A549 (cell line): ENCODE results near the gene AUTS2. TPM values are rescaled to one million over a fixed set of nuclear protein-coding genes. Genes with fewer than 3 reads are reported as not detected.
"Not testable (repeated sequence)": the region's sequence is repeated elsewhere in the genome, so short reads cannot be mapped to it uniquely, and the experiment has no call there.

Source experiments
- ATAC-seq, 2 experiments: fragments of 200-7000 bp in 1 of 2; fragments of >200 bp in 1 of 2; cut with Nextera tagmentation in 1 of 2; cut with Tn5 transposase in 1 of 2; 3 replicates each; pipeline versions ENCODE4 v1.8.0 to v1.9.1; 2018 to 2020; ENCODE audit warnings: mild to moderate bottlenecking in 1 of 2, moderate library complexity in 1 of 2
- CTCF ChIA-PET: fragments of 300-600 bp; sonication (Branson Sonifier 250); formaldehyde crosslinking; extraction: SDS; loops from one replicate; lab custom pipeline; 2021; ENCODE audit warnings: antibody characterized with exemption, inconsistent platforms; lab: Yijun Ruan, JAX
- POLR2A ChIA-PET: fragments of 350-600 bp; formaldehyde crosslinking; extraction: SDS; loops from one replicate; lab custom pipeline; 2021; ENCODE audit warnings: antibody characterized with exemption, inconsistent platforms; lab: Yijun Ruan, JAX
- DNase-seq, 2 experiments: peaks; one replicate each; pipeline versions ENCODE4 v3.0.0 to v3.0.0-alpha.2; 2011 to 2016; ENCODE audit warnings: low read depth in 1 of 2, low spot score in 1 of 2
- FAIRE-seq: peaks from 2 replicates; lab custom pipeline; 2011; peaks lifted over from hg19 to GRCh38; lab: Jason Lieb, UNC
- H3K27ac ChIP-seq, 2 experiments: fragments of >200 bp; sonication (Bioruptor Twin); formaldehyde crosslinking; 3 replicates each; pipeline ENCODE4 v1.5.1; 2016 to 2017
- H3K4me1 ChIP-seq: fragments of >200 bp; sonication (Bioruptor Twin); formaldehyde crosslinking; 3 replicates; pipeline ENCODE4 v1.6.1; 2016
- H3K4me2 ChIP-seq: fragments of >200 bp; sonication (Bioruptor Twin); formaldehyde crosslinking; 3 replicates; pipeline ENCODE4 v1.6.1; 2016
- H3K4me3 ChIP-seq: fragments of >200 bp; sonication (Bioruptor Twin); formaldehyde crosslinking; 3 replicates; pipeline ENCODE4 v1.5.1; 2016
- H3K9me3 ChIP-seq: fragments of >200 bp; sonication (Bioruptor Twin); formaldehyde crosslinking; 3 replicates; pipeline ENCODE4 v1.6.1; 2016
- HOXB13 ChIP-seq: fragments of 250-450 bp; sonication (Bioruptor Pico); IDR thresholded peaks from 2 replicates; pipeline ENCODE4 v1.5.0; 2020; ENCODE audit warnings: low read depth, mild to moderate bottlenecking, moderate library complexity
- JUNB ChIP-seq: fragments of >200 bp; sonication (Bioruptor Twin); formaldehyde crosslinking; IDR thresholded peaks from 2 replicates; pipeline ENCODE4 v1.6.1; 2016
- KDM1A ChIP-seq: fragments of 200-600 bp; sonication (generic); IDR thresholded peaks from 2 replicates; pipeline ENCODE4 v1.6.1; 2016; ENCODE audit warnings: low read depth, mild to moderate bottlenecking
- MAFK ChIP-seq: fragments of 450-650 bp; IDR thresholded peaks from 2 replicates; pipeline ENCODE4 v1.6.1; 2014; ENCODE audit not compliant: partially characterized antibody
- MYC ChIP-seq: IDR thresholded peaks from 2 replicates; pipeline ENCODE4 v1.6.1; 2012; ENCODE audit warnings: mild to moderate bottlenecking, inconsistent platforms, low read length, improper control_type of control experiment, borderline replicate concordance
- RAD21 ChIP-seq, 2 experiments: fragments of >200 bp in 1 of 2; sonication (Bioruptor Twin) in 1 of 2; formaldehyde crosslinking in 1 of 2; IDR thresholded peaks in 1 of 2; conservative IDR thresholded peaks in 1 of 2; 2 replicates in 1 of 2; 3 replicates in 1 of 2; pipeline ENCODE4 v1.6.1; 2012 to 2018; ENCODE audit warnings: inconsistent platforms in 1 of 2
- RCOR1 ChIP-seq: fragments of 150-350 bp; IDR thresholded peaks from 2 replicates; pipeline ENCODE4 v1.6.1; 2014; ENCODE audit warnings: antibody characterized with exemption, low read length, low read depth
- RNF2 ChIP-seq: fragments of 200-600 bp; sonication (generic); IDR thresholded peaks from 2 replicates; pipeline ENCODE4 v1.6.1; 2016; ENCODE audit warnings: low read depth, mild to moderate bottlenecking, antibody characterized with exemption, moderate library complexity, borderline replicate concordance
- SMC3 ChIP-seq: fragments of >200 bp; sonication (Bioruptor Twin); formaldehyde crosslinking; IDR thresholded peaks from 3 replicates; pipeline ENCODE4 v1.6.1; 2018; ENCODE audit warnings: inconsistent platforms
- TP53 ChIP-seq: fragments of 250-450 bp; sonication (Bioruptor Pico); IDR thresholded peaks from 2 replicates; pipeline ENCODE4 v1.5.0; 2021; ENCODE audit warnings: mild to moderate bottlenecking, moderate library complexity
- WGBS: methylation state at CpG from one replicate; pipeline ENCODE4 v1.1.6; 2017; ENCODE audit errors: missing lambda C conversion rate; 5-methylcytosine and 5-hydroxymethylcytosine counted together
- polyA plus RNA-seq, 4 experiments: library from polyadenylated mRNA; depleted of rRNA in 3 of 4; stranded (reverse); fragments of >200 nt; fragmentation: RNase III in 1 of 4; extraction: RNeasy Plus Mini Kit Qiagen cat#74134 plus additional on column Dnase treatment in 1 of 4; gene quantifications; 2 replicates in 3 of 4; 3 replicates in 1 of 4; pipeline ENCODE4 v1.2.3, GENCODE V29; 2011 to 2017
- TF ChIP-seq, protein P1 (sequence below): fragments of >200 bp; sonication (Bioruptor Twin); formaldehyde crosslinking; IDR thresholded peaks from 3 replicates; pipeline ENCODE4 v1.6.1; 2016
- TF ChIP-seq, protein P2 (sequence below): fragments of 150-350 bp; IDR thresholded peaks from 2 replicates; pipeline ENCODE4 v1.6.1; 2014; ENCODE audit warnings: low read depth, mild to moderate bottlenecking, low read length
- TF ChIP-seq, protein P3 (sequence below): fragments of 250-450 bp; sonication (Bioruptor Pico); IDR thresholded peaks from 2 replicates; pipeline ENCODE4 v1.5.0; 2020; ENCODE audit warnings: low read depth, mild to moderate bottlenecking, moderate library complexity
- TF ChIP-seq, protein P4 (sequence below): fragments of 450-650 bp; IDR thresholded peaks from 2 replicates; pipeline ENCODE4 v1.6.1; 2014; ENCODE audit warnings: antibody characterized with exemption
- TF ChIP-seq, protein P5 (sequence below): fragments of >200 bp; sonication (Bioruptor Twin); formaldehyde crosslinking; IDR thresholded peaks from 3 replicates; pipeline ENCODE4 v1.5.1; 2016

AUTS2 gene
- polyA plus RNA-seq, 2 of the 4 experiments (the other 2 are of a cell fraction), result 1.6 to 3.6 TPM

DNA sequence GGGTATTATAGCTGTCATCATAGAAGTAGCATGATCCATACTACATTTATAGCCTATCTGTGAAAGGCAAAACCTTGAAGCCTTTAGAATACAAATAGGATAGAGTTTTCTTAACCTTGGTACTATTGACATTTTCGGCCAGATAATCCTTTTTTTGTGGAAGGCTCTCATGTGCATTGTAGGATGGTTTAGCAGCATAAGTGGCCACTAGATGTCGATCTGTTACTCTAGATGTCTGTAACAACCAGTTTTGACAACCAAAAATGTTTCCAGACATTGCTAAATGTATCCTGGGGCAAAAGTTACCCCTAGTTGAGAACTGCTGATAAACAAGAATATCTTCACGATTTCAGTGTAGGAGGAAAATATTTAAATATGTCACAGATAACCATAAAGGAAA, 1214.2 kb downstream of the AUTS2 start:
- Histone ChIP-seq H3K27ac (no peak overlapping the region), H3K4me1 (no peaks in the 10 kb centered on the region), H3K9me3 (no peaks in the 10 kb centered on the region; the same call in 2 of the 3 replicates), H3K4me2 (no peak overlapping the region), H3K4me3 (no peak overlapping the region)
- ChIA-PET CTCF (no interaction called here), POLR2A (no interaction called here)
- TF ChIP-seq RAD21 (conservative IDR thresholded peaks at IDR 0.05 in 1 of 2, IDR thresholded peaks at IDR 0.05 in 1 of 2), result 0 out of 5 replicates have a peak, but pooled peaks of 1 of the 2 experiments have one; percentile 3
- TF ChIP-seq, protein P1, sequence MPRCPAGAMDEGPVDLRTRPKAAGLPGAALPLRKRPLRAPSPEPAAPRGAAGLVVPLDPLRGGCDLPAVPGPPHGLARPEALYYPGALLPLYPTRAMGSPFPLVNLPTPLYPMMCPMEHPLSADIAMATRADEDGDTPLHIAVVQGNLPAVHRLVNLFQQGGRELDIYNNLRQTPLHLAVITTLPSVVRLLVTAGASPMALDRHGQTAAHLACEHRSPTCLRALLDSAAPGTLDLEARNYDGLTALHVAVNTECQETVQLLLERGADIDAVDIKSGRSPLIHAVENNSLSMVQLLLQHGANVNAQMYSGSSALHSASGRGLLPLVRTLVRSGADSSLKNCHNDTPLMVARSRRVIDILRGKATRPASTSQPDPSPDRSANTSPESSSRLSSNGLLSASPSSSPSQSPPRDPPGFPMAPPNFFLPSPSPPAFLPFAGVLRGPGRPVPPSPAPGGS, result no peak
- 1% methylated on average over 3 of the region's 3 CpGs for WGBS
- FAIRE-seq (no peak), ATAC-seq (no peak), DNase-seq (no peak)

DNA sequence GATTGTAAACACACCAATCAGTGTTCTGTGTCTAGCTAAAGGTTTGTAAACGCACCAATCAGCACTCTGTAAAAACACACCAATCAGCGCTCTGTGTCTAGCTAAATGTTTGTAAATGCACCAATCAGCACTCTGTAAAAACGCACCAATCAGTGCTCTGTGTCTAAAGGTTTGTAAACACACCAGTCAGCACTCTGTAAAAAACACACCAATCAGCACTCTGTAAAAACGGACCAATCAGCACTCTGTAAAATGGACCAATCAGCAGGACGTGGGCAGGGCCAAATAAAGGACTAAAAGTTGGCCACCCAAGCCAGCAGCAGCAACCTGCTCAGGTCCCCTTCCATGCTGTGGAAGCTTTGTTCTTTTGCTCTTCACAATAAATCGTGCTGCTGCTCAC, 1224.2 kb downstream of the AUTS2 start:
- POLR2A ChIA-PET, H3K9me3 ChIP-seq, H3K4me3 ChIP-seq, H3K4me1 ChIP-seq, H3K4me2 ChIP-seq, ATAC-seq, DNase-seq, FAIRE-seq, H3K27ac ChIP-seq: not testable (repeated sequence)
- 12% methylated on average over 6 of the region's 6 CpGs for WGBS
- TF ChIP-seq MAFK, result peak; percentile 54
- CTCF ChIA-PET, result interaction anchor here (1.7 kb wide), 1 partner anchor 913 kb away, joined by 6 read pairs; no protein-coding TSS in a partner anchor

DNA sequence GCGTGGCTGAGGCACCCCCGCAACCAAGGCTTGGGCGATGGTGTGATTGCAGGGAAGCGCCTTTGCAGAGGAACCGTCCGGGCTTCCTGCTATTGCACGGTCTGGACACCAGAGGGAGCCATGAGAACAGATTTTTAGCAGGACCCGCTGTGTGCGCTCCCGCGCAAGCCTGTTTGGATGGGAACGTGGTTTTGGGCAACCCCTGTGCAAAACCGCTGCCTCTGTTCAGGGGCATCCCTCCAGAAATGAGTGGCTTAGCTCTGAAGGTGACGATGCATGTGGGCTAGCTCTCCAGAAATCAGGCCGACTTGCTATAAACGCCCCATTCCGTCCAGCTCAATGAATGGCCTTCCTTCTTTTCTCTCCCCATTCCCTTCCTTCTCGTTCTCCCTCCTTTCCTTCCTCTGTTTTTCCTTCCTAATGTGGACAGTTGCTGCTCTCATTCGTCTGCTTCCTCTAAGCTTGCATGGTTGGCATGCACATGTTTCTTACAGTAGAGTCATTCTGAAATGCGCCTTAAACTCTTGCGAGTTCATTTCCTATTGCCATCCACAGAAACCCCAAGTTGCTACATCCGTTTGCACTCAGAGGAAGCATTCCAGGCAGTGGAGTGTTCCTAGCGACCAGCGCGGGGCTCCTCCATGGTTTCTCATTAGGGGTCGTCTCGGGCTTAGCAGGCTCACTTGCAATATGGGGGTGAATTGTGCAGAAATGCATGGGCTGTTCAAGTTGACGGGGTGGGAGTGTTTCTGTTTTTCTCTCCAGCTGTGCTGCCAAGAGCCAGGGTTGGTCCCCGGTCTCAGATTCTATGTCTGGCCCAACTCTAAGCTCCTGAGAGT, 1231.2 kb downstream of the AUTS2 start:
- POLR2A ChIA-PET, result no interaction called here

DNA sequence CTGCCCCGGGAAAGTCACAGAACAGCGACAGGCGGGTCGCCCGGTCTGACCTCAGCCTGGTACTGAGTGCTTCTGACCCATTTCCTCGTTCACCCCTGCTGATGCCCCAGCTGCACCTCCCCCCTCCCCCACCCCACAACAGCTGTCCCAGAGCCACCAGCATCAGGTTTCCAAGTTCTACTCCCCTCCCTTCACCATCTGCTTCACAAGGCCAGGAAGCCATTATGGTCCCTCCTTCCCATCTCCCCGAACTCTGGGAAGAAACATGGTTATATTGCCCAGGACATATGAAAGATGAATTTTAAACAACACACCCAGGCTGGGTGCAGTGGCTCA, 1231.8 kb downstream of the AUTS2 start:
- H3K9me3 ChIP-seq, result no peaks in the 10 kb centered on the region
- WGBS, result 58% methylated on average over 7 of the region's 7 CpGs
- DNase-seq, result no peak
- H3K4me3 ChIP-seq, result no peak overlapping the region
- no peaks in the 10 kb centered on the region for H3K4me1 ChIP-seq
- ATAC-seq, result no peak
- FAIRE-seq, result no peak
- POLR2A ChIA-PET, result no interaction called here
- H3K27ac ChIP-seq, result no peak overlapping the region
- CTCF ChIA-PET, result interaction anchor here (1.1 to 5.9 kb wide), 7 partner anchors 17 to 947 kb away, joined by 3 to 84 read pairs (median 7); no protein-coding TSS in a partner anchor
- H3K4me2 ChIP-seq, result no peak overlapping the region
- TF ChIP-seq RCOR1 (no peak), RNF2 (no peak), TP53 (no peak), MYC (no peak), JUNB (no peak), HOXB13 (no peak)
- TF ChIP-seq, protein P2, sequence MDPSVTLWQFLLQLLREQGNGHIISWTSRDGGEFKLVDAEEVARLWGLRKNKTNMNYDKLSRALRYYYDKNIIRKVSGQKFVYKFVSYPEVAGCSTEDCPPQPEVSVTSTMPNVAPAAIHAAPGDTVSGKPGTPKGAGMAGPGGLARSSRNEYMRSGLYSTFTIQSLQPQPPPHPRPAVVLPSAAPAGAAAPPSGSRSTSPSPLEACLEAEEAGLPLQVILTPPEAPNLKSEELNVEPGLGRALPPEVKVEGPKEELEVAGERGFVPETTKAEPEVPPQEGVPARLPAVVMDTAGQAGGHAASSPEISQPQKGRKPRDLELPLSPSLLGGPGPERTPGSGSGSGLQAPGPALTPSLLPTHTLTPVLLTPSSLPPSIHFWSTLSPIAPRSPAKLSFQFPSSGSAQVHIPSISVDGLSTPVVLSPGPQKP, result no peak
- TF ChIP-seq, protein P1, result no peak
- TF ChIP-seq, protein P3, sequence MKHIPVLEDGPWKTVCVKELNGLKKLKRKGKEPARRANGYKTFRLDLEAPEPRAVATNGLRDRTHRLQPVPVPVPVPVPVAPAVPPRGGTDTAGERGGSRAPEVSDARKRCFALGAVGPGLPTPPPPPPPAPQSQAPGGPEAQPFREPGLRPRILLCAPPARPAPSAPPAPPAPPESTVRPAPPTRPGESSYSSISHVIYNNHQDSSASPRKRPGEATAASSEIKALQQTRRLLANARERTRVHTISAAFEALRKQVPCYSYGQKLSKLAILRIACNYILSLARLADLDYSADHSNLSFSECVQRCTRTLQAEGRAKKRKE, result no peak
- TF ChIP-seq, protein P4, sequence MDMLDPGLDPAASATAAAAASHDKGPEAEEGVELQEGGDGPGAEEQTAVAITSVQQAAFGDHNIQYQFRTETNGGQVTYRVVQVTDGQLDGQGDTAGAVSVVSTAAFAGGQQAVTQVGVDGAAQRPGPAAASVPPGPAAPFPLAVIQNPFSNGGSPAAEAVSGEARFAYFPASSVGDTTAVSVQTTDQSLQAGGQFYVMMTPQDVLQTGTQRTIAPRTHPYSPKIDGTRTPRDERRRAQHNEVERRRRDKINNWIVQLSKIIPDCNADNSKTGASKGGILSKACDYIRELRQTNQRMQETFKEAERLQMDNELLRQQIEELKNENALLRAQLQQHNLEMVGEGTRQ, result no peak

More for the DNA sequence above, 1231.2 kb downstream of the AUTS2 start:
- H3K9me3 ChIP-seq, result no peaks in the 10 kb centered on the region
- H3K4me1 ChIP-seq, result no peaks in the 10 kb centered on the region
- TF ChIP-seq SMC3, result peak; percentile 78
- no peak for TF ChIP-seq KDM1A
- TF ChIP-seq RAD21 (conservative IDR thresholded peaks at IDR 0.05 in 1 of 2, IDR thresholded peaks at IDR 0.05 in 1 of 2), result peak; percentile 81 to 83
- TF ChIP-seq, protein P5, sequence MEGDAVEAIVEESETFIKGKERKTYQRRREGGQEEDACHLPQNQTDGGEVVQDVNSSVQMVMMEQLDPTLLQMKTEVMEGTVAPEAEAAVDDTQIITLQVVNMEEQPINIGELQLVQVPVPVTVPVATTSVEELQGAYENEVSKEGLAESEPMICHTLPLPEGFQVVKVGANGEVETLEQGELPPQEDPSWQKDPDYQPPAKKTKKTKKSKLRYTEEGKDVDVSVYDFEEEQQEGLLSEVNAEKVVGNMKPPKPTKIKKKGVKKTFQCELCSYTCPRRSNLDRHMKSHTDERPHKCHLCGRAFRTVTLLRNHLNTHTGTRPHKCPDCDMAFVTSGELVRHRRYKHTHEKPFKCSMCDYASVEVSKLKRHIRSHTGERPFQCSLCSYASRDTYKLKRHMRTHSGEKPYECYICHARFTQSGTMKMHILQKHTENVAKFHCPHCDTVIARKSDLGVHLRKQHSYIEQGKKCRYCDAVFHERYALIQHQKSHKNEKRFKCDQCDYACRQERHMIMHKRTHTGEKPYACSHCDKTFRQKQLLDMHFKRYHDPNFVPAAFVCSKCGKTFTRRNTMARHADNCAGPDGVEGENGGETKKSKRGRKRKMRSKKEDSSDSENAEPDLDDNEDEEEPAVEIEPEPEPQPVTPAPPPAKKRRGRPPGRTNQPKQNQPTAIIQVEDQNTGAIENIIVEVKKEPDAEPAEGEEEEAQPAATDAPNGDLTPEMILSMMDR, result peak; percentile 63
- TF ChIP-seq, protein P1, result no peak
- CTCF ChIA-PET, result interaction anchor here (0.6 to 5.9 kb wide), 17 partner anchors 9 to 984 kb away, joined by 3 to 84 read pairs (median 4); no protein-coding TSS in a partner anchor
- DNase-seq (peak; percentile 47 to 53), ATAC-seq (peak; percentile 95), FAIRE-seq (no peak)
- H3K27ac ChIP-seq, result no peak overlapping the region
- no peak overlapping the region for H3K4me3 ChIP-seq
- H3K4me2 ChIP-seq, result peak overlapping the region; percentile 69
- WGBS, result 10% methylated on average over 21 of the region's 29 CpGs
